Liver (tissue), 9 donors: ENCODE results near the gene ZNF562. TPM values are rescaled to one million over a fixed set of nuclear protein-coding genes. Genes with fewer than 3 reads are reported as not detected.
A peak's percentile ranks its signal among the peaks of the same experiment; 100 is the strongest.

ENCODE experiments used
- DNase-seq: peaks from one replicate; pipeline ENCODE4 v3.0.0-alpha.2; 2017; ENCODE audit warnings: low spot score
- H3K27ac ChIP-seq, 2 donors: one replicate each; pipeline ENCODE4 v1.7.0; 2013; ENCODE audit warnings: inconsistent platforms in 2 of 2, low read length in 2 of 2, control low read depth in 1 of 2, low read depth in 1 of 2, mild to moderate bottlenecking in 1 of 2
- H3K27me3 ChIP-seq, 4 donors: one replicate each; pipeline versions ENCODE4 v1.6.1 to v1.7.0; 2013; ENCODE audit warnings: low read length in 3 of 4, inconsistent platforms in 1 of 4, mild to moderate bottlenecking in 1 of 4, moderate library complexity in 1 of 4; ENCODE audit not compliant: control insufficient read depth in 4 of 4, insufficient read depth in 4 of 4
- H3K36me3 ChIP-seq, 4 donors: one replicate each; pipeline versions ENCODE4 v1.6.1 to v1.7.0; 2013; ENCODE audit warnings: low read length in 3 of 4, mild to moderate bottlenecking in 3 of 4, low read depth in 1 of 4, moderate library complexity in 1 of 4; ENCODE audit not compliant: control insufficient read depth in 4 of 4, insufficient read depth in 3 of 4
- H3K4me1 ChIP-seq, 4 donors: one replicate each; pipeline versions ENCODE4 v1.6.1 to v1.7.0; 2013; ENCODE audit warnings: low read length in 3 of 4, mild to moderate bottlenecking in 3 of 4, moderate library complexity in 1 of 4; ENCODE audit not compliant: control insufficient read depth in 4 of 4, insufficient read depth in 4 of 4
- H3K4me3 ChIP-seq, 3 donors: one replicate each; pipeline versions ENCODE4 v1.6.1 to v1.7.0; 2013; ENCODE audit warnings: low read length in 3 of 3, control low read depth in 1 of 3, low read depth in 1 of 3, mild to moderate bottlenecking in 1 of 3
- H3K9ac ChIP-seq, 2 donors: one replicate each; pipeline ENCODE4 v1.7.0; 2013; ENCODE audit warnings: low read length in 2 of 2, mild to moderate bottlenecking in 2 of 2, moderate library complexity in 2 of 2, control low read depth in 1 of 2, low read depth in 1 of 2
- H3K9me3 ChIP-seq, 4 donors: one replicate each; pipeline versions ENCODE4 v1.6.1 to v1.7.0; 2013; ENCODE audit warnings: low read length in 3 of 4; ENCODE audit not compliant: control insufficient read depth in 4 of 4
- ATF3 ChIP-seq: IDR thresholded peaks from 2 replicates; pipeline ENCODE4 v1.6.1; 2016; ENCODE audit warnings: antibody characterized with exemption
- FOXA1 ChIP-seq: IDR thresholded peaks from 2 replicates; pipeline ENCODE4 v1.6.1; 2016; ENCODE audit warnings: antibody characterized with exemption
- FOXA2 ChIP-seq: IDR thresholded peaks from 2 replicates; pipeline ENCODE4 v1.6.1; 2016; ENCODE audit warnings: antibody characterized with exemption
- GABPA ChIP-seq, 2 donors: IDR thresholded peaks in 1 of 2; conservative IDR thresholded peaks in 1 of 2; 2 replicates each; pipeline ENCODE4 v1.6.1; 2016; ENCODE audit warnings: antibody characterized with exemption in 2 of 2, mild to moderate bottlenecking in 1 of 2, moderate library complexity in 1 of 2
- HNF4A ChIP-seq, 2 donors: conservative IDR thresholded peaks; 2 replicates each; pipeline ENCODE4 v1.6.1; 2016; ENCODE audit warnings: antibody characterized with exemption in 2 of 2, mild to moderate bottlenecking in 2 of 2
- HNF4G ChIP-seq: IDR thresholded peaks from 2 replicates; pipeline ENCODE4 v1.6.1; 2016; ENCODE audit warnings: antibody characterized with exemption
- JUND ChIP-seq, 2 donors: IDR thresholded peaks; 2 replicates each; pipeline ENCODE4 v1.6.1; 2016; ENCODE audit warnings: antibody characterized with exemption in 2 of 2
- NR2F2 ChIP-seq: IDR thresholded peaks from 2 replicates; pipeline ENCODE4 v1.6.1; 2016; ENCODE audit warnings: antibody characterized with exemption
- RAD21 ChIP-seq, 2 donors: IDR thresholded peaks; 2 replicates each; pipeline ENCODE4 v1.6.1; 2016; ENCODE audit warnings: antibody characterized with exemption in 2 of 2, mild to moderate bottlenecking in 2 of 2
- REST ChIP-seq: IDR thresholded peaks from 2 replicates; pipeline ENCODE4 v1.6.1; 2016; ENCODE audit warnings: antibody characterized with exemption, mild to moderate bottlenecking
- SP1 ChIP-seq: IDR thresholded peaks from 2 replicates; pipeline ENCODE4 v1.6.1; 2018; ENCODE audit warnings: antibody characterized with exemption, mild to moderate bottlenecking
- TAF1 ChIP-seq: conservative IDR thresholded peaks from 2 replicates; pipeline ENCODE4 v1.6.1; 2016; ENCODE audit warnings: antibody characterized with exemption, mild to moderate bottlenecking
- YY1 ChIP-seq: IDR thresholded peaks from 2 replicates; pipeline ENCODE4 v1.6.1; 2016; ENCODE audit warnings: antibody characterized with exemption, mild to moderate bottlenecking
- ZBTB33 ChIP-seq: IDR thresholded peaks from 2 replicates; pipeline ENCODE4 v1.6.1; 2016; ENCODE audit warnings: antibody characterized with exemption
- WGBS: extraction: QIAGEN DNeasy Blood & Tissue Kit; methylation state at CpG from one replicate; pipeline ENCODE4 v1.1.7; 2013; 5-methylcytosine and 5-hydroxymethylcytosine counted together
- polyA plus RNA-seq, 2 donors: library from polyadenylated mRNA; stranded (reverse) in 1 of 2; unstranded in 1 of 2; fragments of 200-250 nt in 1 of 2; fragments of >200 nt in 1 of 2; fragmentation: Nextera tagmentation in 1 of 2; extraction: Ambion mirVana in 1 of 2; gene quantifications; one replicate each; pipeline versions ENCODE4 v1.2.1 to v1.2.3, GENCODE V29; 2013 to 2015
- total RNA-seq, 2 donors: library from RNA; depleted of rRNA; stranded (reverse); fragments of >200 nt; gene quantifications; one replicate each; pipeline ENCODE4 v1.2.3, GENCODE V29; 2014
- TF ChIP-seq, protein P1 (sequence below): fragments of 150-350 bp; IDR thresholded peaks from 2 replicates; pipeline ENCODE4 v1.5.1; 2017; ENCODE audit warnings: improper control_type of control experiment, low read depth, low read length; ENCODE audit not compliant: missing input control
- TF ChIP-seq, protein P2 (sequence below): IDR thresholded peaks from 2 replicates; pipeline ENCODE4 v1.6.1; 2016; ENCODE audit warnings: antibody characterized with exemption
- donor health status: healthy.
- donor health status: healthy.
- donor health status: healthy.
- donor health status: healthy.
- donor health status: healthy.

Gene ZNF562
- total and polyA plus RNA-seq, 4 donors: 4.1 to 14.9 (median 9.0) TPM

- Histone ChIP-seq H3K27ac (peak overlapping the region; percentile 83 to 92), H3K27me3 (no peaks in the 10 kb centered on the region), H3K4me3 (peak overlapping the region; percentile 67 to 98 (median 88)), H3K4me1 (peaks cover 0 to 2% (median 0%) of the 10 kb centered on the region in 4 donors), H3K36me3 (peaks cover 4 to 17% (median 11%) of the 10 kb centered on the region in 4 donors), H3K9ac (peak overlapping the region; percentile 86 to 87), H3K9me3 (peaks cover 2 to 15% (median 11%) of the 10 kb centered on the region in 4 donors)
- no peak for DNase-seq
- TF ChIP-seq TAF1 (no peak), GABPA (IDR thresholded peaks at IDR 0.05 in 1 of 2, conservative IDR thresholded peaks at IDR 0.05 in 1 of 2) (no peak), FOXA1 (no peak), HNF4G (no peak), SP1 (no peak), YY1 (no peak), ZBTB33 (no peak), NR2F2 (no peak), ATF3 (no peak), REST (no peak)
- TF ChIP-seq, protein P1, sequence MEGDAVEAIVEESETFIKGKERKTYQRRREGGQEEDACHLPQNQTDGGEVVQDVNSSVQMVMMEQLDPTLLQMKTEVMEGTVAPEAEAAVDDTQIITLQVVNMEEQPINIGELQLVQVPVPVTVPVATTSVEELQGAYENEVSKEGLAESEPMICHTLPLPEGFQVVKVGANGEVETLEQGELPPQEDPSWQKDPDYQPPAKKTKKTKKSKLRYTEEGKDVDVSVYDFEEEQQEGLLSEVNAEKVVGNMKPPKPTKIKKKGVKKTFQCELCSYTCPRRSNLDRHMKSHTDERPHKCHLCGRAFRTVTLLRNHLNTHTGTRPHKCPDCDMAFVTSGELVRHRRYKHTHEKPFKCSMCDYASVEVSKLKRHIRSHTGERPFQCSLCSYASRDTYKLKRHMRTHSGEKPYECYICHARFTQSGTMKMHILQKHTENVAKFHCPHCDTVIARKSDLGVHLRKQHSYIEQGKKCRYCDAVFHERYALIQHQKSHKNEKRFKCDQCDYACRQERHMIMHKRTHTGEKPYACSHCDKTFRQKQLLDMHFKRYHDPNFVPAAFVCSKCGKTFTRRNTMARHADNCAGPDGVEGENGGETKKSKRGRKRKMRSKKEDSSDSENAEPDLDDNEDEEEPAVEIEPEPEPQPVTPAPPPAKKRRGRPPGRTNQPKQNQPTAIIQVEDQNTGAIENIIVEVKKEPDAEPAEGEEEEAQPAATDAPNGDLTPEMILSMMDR: no peak
- TF ChIP-seq, protein P2, sequence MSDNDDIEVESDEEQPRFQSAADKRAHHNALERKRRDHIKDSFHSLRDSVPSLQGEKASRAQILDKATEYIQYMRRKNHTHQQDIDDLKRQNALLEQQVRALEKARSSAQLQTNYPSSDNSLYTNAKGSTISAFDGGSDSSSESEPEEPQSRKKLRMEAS: no peak
- 39% methylated on average over 13 of the region's 13 CpGs for WGBS
Observed at GRCh38 chr19:9673912-9674662, 813 bp downstream of the ZNF562 start.

DNA sequence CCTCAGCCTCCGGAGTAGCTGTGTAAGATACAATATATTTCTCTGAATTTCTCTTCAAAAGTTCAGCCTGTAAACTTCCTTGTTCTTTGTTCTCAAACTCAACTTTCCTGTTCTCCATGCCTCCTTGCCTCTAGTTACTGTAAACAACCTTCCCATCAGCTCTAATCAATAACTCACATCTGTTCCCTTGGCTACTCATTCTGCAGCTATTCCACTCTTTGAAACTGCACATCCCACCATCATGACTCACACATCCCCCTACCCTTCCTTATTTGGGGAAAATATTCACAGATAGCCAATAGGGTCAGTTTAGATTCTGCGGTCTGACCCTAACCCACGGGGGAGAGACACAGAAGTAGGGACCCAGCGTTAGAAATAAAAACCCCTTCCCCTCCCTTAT lies 2.0 kb downstream of the ZNF562 start:
- peak overlapping the region in 2 of 3 donors; percentile 4 to 23 for H3K4me3 ChIP-seq
- peaks cover 2 to 15% (median 12%) of the 10 kb centered on the region in 4 donors for H3K9me3 ChIP-seq
- H3K36me3 ChIP-seq: peaks cover 4 to 17% (median 11%) of the 10 kb centered on the region in 4 donors
- DNase-seq: no peak
- no peak overlapping the region for H3K27ac ChIP-seq
- WGBS: 98% methylated on average over 4 of the region's 4 CpGs
- H3K27me3 ChIP-seq: no peaks in the 10 kb centered on the region
- peaks cover 0 to 2% (median 0%) of the 10 kb centered on the region in 4 donors for H3K4me1 ChIP-seq
- H3K9ac ChIP-seq: no peak overlapping the region
- TF ChIP-seq JUND (IDR thresholded peaks at IDR 0.05) (no peak), HNF4A (conservative IDR thresholded peaks at IDR 0.05) (no peak), REST (no peak), NR2F2 (no peak), HNF4G (no peak), FOXA1 (no peak), SP1 (no peak), FOXA2 (no peak), TAF1 (no peak), GABPA (IDR thresholded peaks at IDR 0.05 in 1 of 2, conservative IDR thresholded peaks at IDR 0.05 in 1 of 2) (no peak), ZBTB33 (no peak), RAD21 (IDR thresholded peaks at IDR 0.05) (no peak)
- TF ChIP-seq, protein P2: no peak
